ENCODE results near the gene IP6K2.
A peak's percentile ranks its signal among the peaks of the same experiment; 100 is the strongest.
"Not testable (repeated sequence)": the region's sequence is repeated elsewhere in the genome, so short reads cannot be mapped to it uniquely, and the experiment has no call there.

IP6K2 gene

GRCh38 chr3:48733752-48734518, 16.9 kb upstream of the IP6K2 start:
- not testable (repeated sequence) for DNase-seq (ENCODE audit: low read depth, low spot score)

- DNase-seq (ENCODE audit: low read depth, low spot score): no peak
These were observed 10.5 kb upstream of the IP6K2 start for GRCh38 chr3:48727511-48727910.

- not testable (repeated sequence) for DNase-seq (ENCODE audit: low read depth, low spot score)
These were observed 8.3 kb upstream of the IP6K2 start for GRCh38 chr3:48725185-48725855.

GRCh38 chr3:48723725-48724124, 6.7 kb upstream of the IP6K2 start:
- DNase-seq (ENCODE audit: low read depth, low spot score): no peak

GRCh38 chr3:48723293-48723692, 6.3 kb upstream of the IP6K2 start:
- not testable (repeated sequence) for DNase-seq (ENCODE audit: low read depth, low spot score)

GRCh38 chr3:48716508-48716981, 476 bp downstream of the IP6K2 start:
- DNase-seq (ENCODE audit: low read depth, low spot score): no peak

- DNase-seq (ENCODE audit: low read depth, low spot score): no peak
These were observed 1.7 kb downstream of the IP6K2 start for GRCh38 chr3:48715174-48715800.

GRCh38 chr3:48711727-48712126, 5.3 kb downstream of the IP6K2 start:
- peak; percentile 17 for DNase-seq (ENCODE audit: low read depth, low spot score)

GRCh38 chr3:48709051-48709461, 8.0 kb downstream of the IP6K2 start:
- no peak for DNase-seq (ENCODE audit: low read depth, low spot score)

- DNase-seq (ENCODE audit: low read depth, low spot score): no peak
These were observed 8.5 kb downstream of the IP6K2 start for GRCh38 chr3:48708481-48708889.

- DNase-seq (ENCODE audit: low read depth, low spot score): no peak
These were observed 9.9 kb downstream of the IP6K2 start for GRCh38 chr3:48707157-48707556.

GRCh38 chr3:48702320-48702920, 14.6 kb downstream of the IP6K2 start:
- no peak for DNase-seq (ENCODE audit: low read depth, low spot score)

- no peak for DNase-seq (ENCODE audit: low read depth, low spot score)
These were observed 16.2 kb downstream of the IP6K2 start for GRCh38 chr3:48700731-48701405.

- no peak for DNase-seq (ENCODE audit: low read depth, low spot score)
These were observed 18.1 kb downstream of the IP6K2 start for GRCh38 chr3:48698891-48699290.

- DNase-seq (ENCODE audit: low read depth, low spot score): no peak
These were observed 19.1 kb downstream of the IP6K2 start for GRCh38 chr3:48697952-48698351.

GRCh38 chr3:48696601-48697000, 20.4 kb downstream of the IP6K2 start:
- DNase-seq (ENCODE audit: low read depth, low spot score): no peak

- DNase-seq (ENCODE audit: low read depth, low spot score): no peak
These were observed 20.9 kb downstream of the IP6K2 start for GRCh38 chr3:48696156-48696555.

GRCh38 chr3:48695393-48695753, 21.6 kb downstream of the IP6K2 start:
- peak; percentile 61 for DNase-seq (ENCODE audit: low read depth, low spot score)

- peak; percentile 44 for DNase-seq (ENCODE audit: low read depth, low spot score)
These were observed 22.2 kb downstream of the IP6K2 start for GRCh38 chr3:48694610-48695392.

- no peak for DNase-seq (ENCODE audit: low read depth, low spot score)
These were observed 23.2 kb downstream of the IP6K2 start for GRCh38 chr3:48693826-48694225.

GRCh38 chr3:48692551-48692950, 24.5 kb downstream of the IP6K2 start:
- no peak for DNase-seq (ENCODE audit: low read depth, low spot score)
